HG02642 (cell line): ENCODE measurements around the gene MRPL23.

Experiments
- ATAC-seq: cut with Tn5 transposase; IDR thresholded peaks from one replicate; pipeline ENCODE4 v1.9.1; 2021; ENCODE audit warnings: mild to moderate bottlenecking; ENCODE audit not compliant: unreplicated experiment, poor library complexity

The MRPL23 gene

DNA sequence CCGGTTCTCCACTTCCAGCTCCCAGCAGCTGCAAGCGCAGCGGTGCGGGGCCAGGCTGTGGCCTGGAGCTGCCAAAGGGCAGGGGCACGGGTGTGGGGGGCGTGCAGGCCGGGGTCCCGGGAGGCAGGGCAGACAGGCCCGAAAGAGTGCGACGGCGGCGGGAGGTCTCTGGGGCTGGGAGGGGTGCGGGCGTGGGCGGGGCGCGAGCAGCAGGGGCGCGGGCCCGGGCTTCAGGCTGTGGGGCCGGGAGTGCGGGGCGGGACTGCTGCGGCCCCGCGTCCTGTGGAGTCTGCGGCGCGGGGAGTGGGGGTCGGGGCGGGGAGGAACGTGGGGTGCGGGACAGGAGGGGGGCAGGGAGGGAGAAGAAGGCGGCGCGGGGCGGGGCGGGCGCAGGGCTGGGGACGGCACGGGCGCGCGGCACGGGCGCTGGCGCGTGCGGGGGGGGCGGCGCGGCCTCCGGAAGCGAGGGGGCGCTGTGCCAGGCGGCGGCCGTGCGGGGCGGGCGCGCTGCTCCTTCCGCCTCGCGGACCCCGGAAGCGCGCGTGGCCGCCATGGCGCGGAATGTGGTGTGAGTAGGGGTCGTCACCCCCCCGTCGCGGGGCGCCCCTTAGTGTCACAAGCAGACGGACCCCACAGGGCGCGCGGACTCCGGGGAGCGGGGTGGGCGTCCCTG is at the start of gene MRPL23:
TSS of gene MRPL23 (plus strand) at position 521 of the 673 bp plus-strand sequence. CDS start at position 552, 31 bp downstream.
- ATAC-seq: peak; percentile 66

- ATAC-seq: no peak
These were observed 48.0 kb upstream of the MRPL23 start for GRCh38 chr11:1899090-1899489.

- ATAC-seq: no peak
These were observed 47.4 kb upstream of the MRPL23 start for GRCh38 chr11:1899686-1900085.

DNA sequence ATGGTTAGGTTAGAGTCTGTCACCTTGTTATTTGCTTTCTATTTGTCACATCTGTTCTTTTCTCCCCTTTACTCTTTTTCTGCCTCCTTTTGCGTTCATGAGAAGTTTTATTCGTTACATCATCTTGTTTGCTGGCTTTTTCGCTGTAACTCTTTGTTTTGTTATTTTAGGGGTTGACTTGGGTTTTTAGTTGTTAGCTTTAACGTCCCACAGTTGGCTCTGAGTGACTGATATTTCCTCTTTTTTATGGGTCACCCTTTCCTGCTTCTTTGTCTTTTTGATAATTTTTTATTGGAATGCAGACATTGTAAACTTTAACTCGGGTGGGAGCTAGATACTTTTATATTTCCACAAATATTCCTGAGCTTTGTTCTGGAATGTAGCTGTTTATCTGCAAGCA is 41.0 kb upstream of the MRPL23 start:
- no peak for ATAC-seq

GRCh38 chr11:1906611-1907423 is 40.3 kb upstream of the MRPL23 start:
- no peak for ATAC-seq

DNA sequence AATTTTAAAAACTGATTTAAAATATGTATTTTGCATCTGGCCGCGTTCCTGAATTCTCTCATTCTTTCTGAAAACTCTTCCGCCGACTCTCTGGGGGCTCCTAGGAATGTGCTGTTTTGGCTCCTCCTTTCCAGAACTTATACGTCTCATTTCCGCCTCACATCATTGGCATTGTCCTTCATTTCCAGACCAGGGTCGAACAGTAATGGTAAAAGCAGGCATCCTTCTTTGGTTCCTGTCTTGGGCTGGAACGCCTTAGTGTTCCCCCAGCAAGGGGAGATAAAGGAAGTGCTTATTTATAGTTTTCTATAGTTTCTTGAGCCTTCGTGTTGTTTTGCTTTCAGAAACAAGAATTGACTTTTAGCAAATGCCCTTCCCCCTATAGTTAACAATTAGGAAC is 38.5 kb upstream of the MRPL23 start:
- no peak for ATAC-seq

GRCh38 chr11:1909524-1909923 is 37.6 kb upstream of the MRPL23 start:
- no peak for ATAC-seq

GRCh38 chr11:1912289-1912878 is 34.7 kb upstream of the MRPL23 start:
- ATAC-seq: no peak

DNA sequence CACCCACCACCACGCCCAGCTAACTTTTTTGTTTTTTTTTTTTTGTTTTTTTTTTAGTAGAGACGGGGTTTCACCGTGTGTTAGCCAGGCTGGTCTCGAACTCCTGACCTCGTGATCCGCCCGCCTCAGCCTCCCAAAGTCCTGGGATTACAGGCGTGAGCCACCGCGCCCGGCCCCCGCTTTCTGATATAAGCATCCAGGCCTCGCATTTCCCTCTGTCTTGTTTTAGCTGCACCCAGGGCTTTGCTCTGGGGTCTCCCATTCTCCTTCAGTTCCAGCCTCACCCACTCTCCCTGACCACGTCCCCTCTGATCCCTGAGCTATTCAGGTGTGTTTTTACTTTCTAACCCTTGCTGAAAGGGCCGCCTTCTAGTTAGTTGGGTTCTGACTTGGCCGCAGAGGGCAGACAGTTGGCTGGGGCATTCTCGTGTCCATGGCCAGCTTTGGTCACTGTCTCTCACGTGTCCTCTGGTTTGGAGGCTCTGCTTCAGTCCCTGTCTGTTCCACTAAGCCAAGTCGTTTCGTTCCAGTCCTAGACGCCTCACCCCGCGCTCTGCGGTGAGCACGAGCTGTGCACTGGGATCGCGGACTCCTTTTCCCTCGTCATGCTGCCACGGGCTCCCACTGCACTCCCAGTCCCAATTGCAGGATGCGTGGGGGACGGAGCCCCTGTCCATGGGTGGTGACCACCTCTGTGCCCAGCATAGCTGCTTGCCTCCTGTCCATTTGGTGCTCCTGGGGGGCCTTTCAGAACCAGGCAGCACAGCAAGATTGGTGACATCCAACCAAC is 33.7 kb upstream of the MRPL23 start:
- no peak for ATAC-seq

DNA sequence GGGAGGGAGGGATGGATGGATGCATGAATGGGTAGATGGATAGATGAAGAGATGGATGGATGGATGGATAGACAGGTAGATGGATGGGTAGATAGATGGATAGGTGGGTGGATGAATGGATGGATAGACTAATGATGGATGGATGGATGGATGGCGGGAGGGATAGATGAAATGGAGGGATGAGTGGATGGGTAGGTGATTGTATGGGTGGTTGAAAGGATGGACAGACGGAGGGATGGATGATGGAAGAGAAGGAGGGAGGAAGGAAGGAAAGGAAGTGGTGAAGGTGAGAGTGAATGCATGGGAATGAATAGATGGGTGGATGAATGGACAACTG is 31.4 kb upstream of the MRPL23 start:
- no peak for ATAC-seq

DNA sequence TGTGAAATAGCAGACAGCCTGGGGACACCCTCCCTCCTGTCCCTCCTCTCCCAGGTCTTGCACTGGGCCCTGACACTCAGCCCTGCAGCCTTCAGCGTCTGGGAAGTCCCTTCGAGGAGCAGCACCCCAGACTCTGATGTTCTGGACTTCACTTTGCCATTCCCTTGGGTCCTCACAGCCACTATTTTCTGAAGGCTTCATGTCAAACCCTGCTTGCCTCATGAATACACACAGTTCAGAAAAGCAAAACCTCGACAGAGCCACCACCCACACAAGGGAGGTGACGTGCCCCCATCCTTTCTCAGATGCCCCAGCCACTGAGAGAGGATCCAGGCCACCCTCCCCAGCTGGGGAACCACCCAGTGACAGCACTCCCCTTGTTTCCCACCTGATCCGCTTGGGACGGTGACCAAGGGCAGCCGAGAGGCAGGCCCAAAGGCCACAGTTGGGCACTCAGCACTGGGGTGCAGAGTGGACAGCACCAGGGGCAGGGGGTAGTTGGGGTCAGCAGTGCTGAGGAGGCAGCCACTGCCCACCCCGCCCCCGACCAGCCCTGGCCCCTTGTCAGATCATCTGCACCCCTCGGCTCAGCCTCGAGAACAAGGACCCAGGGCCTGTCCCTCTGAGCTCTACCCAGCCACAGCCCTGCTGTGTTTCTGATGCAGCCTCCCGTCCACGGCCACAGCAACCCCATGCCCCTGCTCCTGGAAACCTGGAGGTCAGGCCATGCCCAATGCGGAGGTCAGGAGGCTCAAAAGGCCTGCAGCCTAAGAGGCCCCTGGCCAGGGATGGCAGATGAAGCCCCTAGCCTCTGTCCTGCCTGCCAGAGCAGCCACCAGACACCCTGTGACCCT is 30.8 kb upstream of the MRPL23 start:
- ATAC-seq: no peak

GRCh38 chr11:1916986-1917522 is 30.1 kb upstream of the MRPL23 start:
- no peak for ATAC-seq

DNA sequence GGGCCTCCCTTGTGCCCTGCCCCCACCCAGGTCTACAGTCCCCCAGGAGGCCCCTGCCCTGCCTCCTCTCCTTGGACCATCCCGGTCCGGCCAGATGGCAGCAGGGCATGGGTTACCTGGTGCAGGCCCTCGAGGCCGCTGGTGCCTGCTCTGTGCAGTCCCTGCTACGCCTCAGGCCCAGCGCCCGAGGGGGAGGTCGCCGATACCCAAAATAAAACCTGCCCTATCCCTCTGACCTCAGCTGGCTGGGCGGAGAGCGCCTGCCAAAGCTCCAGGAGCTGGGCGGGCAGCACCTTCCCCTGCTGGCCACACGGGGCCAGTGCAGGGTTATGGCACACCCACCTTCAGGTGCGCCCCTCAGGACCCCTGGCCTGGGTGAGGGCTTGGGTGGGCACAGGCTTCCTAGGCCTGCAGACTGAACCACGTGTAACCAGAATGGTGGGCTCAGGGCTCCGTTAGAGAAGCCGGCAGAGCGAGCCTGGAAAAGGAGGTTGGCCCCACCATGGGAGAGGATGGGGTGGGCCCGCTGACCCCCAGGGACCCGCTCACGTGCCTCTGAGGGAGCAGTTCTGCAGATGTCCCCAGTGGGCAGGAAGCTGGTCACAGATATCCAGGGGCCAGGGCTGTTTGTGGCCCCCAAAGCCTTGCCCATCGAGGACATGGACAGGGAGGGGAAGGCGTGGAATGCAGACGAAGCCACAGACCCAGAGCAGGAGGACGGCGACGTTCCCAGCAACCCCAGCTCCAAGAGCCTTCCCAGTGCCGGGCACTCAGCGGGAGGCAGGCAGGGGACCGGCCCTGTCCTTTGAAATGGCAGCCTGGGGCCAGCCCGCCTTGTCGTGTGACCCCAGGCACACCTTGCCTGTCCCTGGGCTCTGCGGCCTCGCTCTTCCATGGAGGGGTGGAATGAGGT is 29.4 kb upstream of the MRPL23 start:
- ATAC-seq: no peak

DNA sequence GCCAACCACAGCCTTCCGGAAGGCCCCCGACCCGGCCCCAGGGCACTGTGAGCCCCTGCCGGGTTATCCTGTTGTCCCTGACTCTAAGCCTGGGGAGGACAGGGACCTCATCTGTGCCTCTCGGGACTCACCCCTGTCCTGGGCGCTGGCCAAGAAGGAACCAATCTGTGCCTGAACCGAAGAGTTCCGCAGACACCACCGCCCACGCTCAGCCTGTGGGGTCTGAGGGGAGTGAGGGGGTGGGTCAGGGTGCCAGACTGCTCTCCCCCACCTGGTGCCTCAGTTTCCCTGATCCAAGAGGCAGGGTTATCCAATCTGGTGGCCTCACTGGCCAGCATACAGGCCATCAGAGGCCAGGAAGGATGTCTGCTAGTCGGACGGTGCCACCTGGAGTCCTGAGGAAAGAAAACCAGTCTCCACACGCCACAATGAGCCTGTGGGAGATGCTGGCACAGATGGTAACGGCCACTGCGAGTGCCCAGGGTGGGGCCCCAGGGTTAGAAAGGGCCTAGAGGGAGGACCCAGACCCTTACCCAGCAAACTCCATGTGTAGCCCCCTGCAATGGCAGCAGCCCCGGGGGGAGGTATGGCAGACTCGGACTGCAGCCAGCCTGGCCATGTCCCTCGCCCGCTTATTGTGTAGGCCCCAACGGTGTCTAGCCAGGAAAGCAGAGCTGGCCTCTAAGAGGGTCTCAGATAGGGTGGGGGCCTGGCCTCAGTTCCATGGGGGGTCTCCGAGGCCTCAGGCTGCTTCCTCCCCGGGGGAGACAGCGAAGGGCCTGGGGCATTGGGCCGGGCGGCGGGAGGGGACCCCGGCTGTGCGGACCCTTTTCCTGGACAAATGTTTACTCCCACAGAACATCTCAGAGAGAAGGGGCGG is 28.5 kb upstream of the MRPL23 start:
- no peak for ATAC-seq

DNA sequence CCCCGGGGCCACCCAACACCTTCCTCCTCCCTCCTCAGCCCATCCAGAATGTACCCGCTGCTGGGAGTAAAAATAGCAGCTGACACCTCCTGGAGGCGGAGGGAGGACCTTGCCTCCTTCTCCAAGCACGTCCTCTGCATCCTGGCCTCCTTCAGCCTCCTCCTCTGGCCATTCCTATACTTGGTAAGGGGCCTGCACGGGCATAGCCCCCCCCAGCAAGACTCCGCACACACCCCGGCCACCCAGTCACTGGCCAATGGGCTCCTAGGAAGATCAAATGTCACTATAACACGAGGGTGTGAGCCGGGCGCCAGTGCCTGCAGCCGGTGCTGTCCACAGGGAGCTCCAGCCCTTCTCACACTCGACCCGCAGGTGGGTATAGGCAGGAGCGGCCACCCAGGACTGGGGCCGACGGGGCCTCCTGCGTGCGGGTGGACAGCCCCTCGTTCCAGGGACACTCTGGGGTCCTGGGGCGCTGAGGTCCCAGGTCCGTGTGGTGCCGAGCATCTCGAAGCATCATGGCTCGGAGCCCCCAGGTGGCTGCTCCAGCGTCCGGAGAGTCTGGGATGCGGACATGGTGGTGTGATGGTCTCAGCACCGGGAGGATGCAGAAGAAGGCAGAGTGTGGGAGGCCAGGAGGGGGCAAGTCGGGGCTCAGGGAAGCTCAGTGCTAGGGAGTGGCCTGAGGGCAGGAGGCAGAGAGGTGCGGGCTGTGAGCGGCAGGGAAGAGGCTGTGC is 27.6 kb upstream of the MRPL23 start, which contains the start of gene TNNT3:
TSS of gene TNNT3 (plus strand) at position 313 of the 737 bp plus-strand sequence. CDS start 3,172 bp downstream, outside the sequence.
- ATAC-seq: no peak

DNA sequence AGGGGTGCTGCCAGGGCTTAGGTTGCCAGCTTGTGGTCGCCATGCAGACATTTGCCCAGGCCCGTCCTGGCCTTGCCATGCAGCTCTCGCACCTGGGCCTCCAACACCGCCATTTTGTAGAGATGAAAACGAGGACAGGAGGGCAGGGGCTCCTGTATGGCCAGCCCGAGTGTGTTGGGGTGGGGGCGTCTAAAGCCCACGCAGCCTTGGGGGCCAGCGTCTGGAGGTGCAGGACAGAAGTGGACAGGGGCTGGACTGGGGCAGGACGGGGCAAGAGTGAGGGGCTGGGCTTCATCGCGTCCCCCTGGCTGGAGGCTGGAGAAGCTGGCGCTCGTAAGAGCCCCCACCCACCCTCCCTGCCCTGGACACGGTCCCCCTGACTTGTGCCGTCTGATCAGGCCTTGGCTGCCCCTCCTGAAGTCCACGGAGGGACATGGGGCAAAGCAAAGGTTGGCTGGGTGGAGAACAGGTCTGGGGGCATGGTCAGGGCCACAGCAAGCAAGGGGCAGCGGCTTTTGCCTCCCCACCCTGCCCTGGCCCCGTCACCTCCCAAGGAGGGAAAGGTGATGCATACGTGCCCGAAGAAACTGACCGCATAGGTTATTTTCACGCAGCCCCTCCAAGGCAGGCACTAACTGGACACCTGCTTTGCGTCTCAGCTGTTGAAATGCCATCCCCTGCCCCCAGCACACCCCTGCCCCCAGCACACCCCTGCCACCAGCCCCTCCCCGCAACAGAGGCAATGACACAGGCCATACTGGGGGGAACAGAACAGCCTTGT is 26.8 kb upstream of the MRPL23 start:
- no peak for ATAC-seq
